ENCODE results near the gene CLCN7. TPM values are rescaled to one million over a fixed set of nuclear protein-coding genes. Genes with fewer than 3 reads are reported as not detected.
A peak's percentile ranks its signal among the peaks of the same experiment; 100 is the strongest.

The CLCN7 gene
- total and polyA plus RNA-seq, 2 of the 8 experiments (the other 6 are each of a cell fraction or from before 2014, with no cell fraction given) = 38.6 to 81.5 TPM

- H3K4me1 ChIP-seq (replicated peaks in 1 of 4; ENCODE audit: control insufficient read depth in 3 of 4, insufficient read depth in 4 of 4, low read length in 3 of 4) = no peaks in the 10 kb centered on the region; a peak in 1 of 7 replicates
- no peaks in the 10 kb centered on the region for H3K79me2 ChIP-seq (ENCODE audit: control insufficient read depth in 1 of 2, insufficient read depth in 2 of 2, low read length in 2 of 2)
- no peak overlapping the region for H3K14ac ChIP-seq (ENCODE audit: insufficient read length)
- POLR2A ChIA-PET (ENCODE audit: partially characterized antibody) = interaction anchor here (0.6 to 2.4 kb wide), 9 partner anchors 9 to 103 kb away, joined by 3 to 7 read pairs (median 3); partner anchors contain the start of genes CCDC154 and UQCC4
- H3K4ac ChIP-seq (replicated peaks; ENCODE audit: insufficient read length, low read depth, low read length) = no peak overlapping the region
- no peak overlapping the region for H3K27ac ChIP-seq (ENCODE audit: low read depth, low read length)
- H2BK12ac ChIP-seq (ENCODE audit: low read depth, low read length) = no peak overlapping the region
- H4K91ac ChIP-seq (replicated peaks; ENCODE audit: insufficient read length, low read length) = no peak overlapping the region
- no peak overlapping the region for H2AFZ ChIP-seq (ENCODE audit: low read length)
- H2BK120ac ChIP-seq (replicated peaks; ENCODE audit: low read depth, low read length) = no peak overlapping the region
- WGBS, 2 experiments (ENCODE audit: extremely low coverage in 1 of 2, insufficient coverage in 1 of 2, insufficient read length in 1 of 2, insufficient replicate concordance in 2 of 2, low coverage in 1 of 2, low lambda C conversion rate in 2 of 2, missing lambda C conversion rate in 1 of 2) = 94% methylated on average over 33 of the region's 40 CpGs; no CpG with 5 or more reads in 1 of the 2 experiments
- no peak overlapping the region for H3K56ac ChIP-seq (replicated peaks; ENCODE audit: insufficient read length, low read depth, low read length)
- no peak overlapping the region for H3K4me3 ChIP-seq (ENCODE audit: extremely low read depth in 1 of 4, insufficient read depth in 2 of 4, low read depth in 3 of 4, low read length in 4 of 4)
- TF ChIP-seq USF2 (IDR thresholded peaks at IDR 0.05; ENCODE audit: low read length) = no peak
- no peak overlapping the region for H3K23ac ChIP-seq (ENCODE audit: insufficient read length)
- no peak overlapping the region for H3K18ac ChIP-seq (ENCODE audit: extremely low read depth, low read length)
- CTCF ChIA-PET (ENCODE audit: partially characterized antibody) = interaction anchor here (0.9 to 1.8 kb wide), 7 partner anchors 9 to 135 kb away, joined by 3 to 6 read pairs (median 3); no protein-coding TSS in a partner anchor
- no peak overlapping the region for H3K9ac ChIP-seq (replicated peaks in 1 of 4; ENCODE audit: extremely low read depth in 1 of 4, low read depth in 3 of 4, low read length in 3 of 4)
- no peak overlapping the region for H2BK5ac ChIP-seq (ENCODE audit: low read depth, low read length)
- peak overlapping the region; percentile 51; the same call in 1 of the 2 replicates for H4K8ac ChIP-seq (ENCODE audit: extremely low read depth, insufficient read depth, low read length)
- H2BK15ac ChIP-seq (ENCODE audit: low read length) = no peak overlapping the region
- no peaks in the 10 kb centered on the region for H3K27me3 ChIP-seq (replicated peaks in 1 of 4; ENCODE audit: control insufficient read depth in 3 of 4, extremely low read depth in 1 of 4, insufficient read depth in 3 of 4, low read length in 3 of 4)
- H4K20me1 ChIP-seq (replicated peaks in 1 of 2; ENCODE audit: control insufficient read depth in 1 of 2, insufficient read depth in 2 of 2, low read length in 2 of 2) = no peaks in the 10 kb centered on the region
- DNase-seq (ENCODE audit: low read depth in 1 of 2, low spot score in 2 of 2) = no peak
- H3K4me2 ChIP-seq (ENCODE audit: insufficient read depth in 1 of 2, low read depth in 2 of 2, low read length in 2 of 2) = no peak overlapping the region
- no peak overlapping the region for H4K5ac ChIP-seq (ENCODE audit: insufficient read length, low read depth, low read length)
- no peaks in the 10 kb centered on the region for H3K9me3 ChIP-seq (ENCODE audit: insufficient read depth in 2 of 2, low read depth in 1 of 2, low read length in 1 of 2)
- H2BK20ac ChIP-seq (ENCODE audit: low read length) = no peak overlapping the region
- H3K23me2 ChIP-seq (ENCODE audit: low read depth, low read length) = no peaks in the 10 kb centered on the region
- no peaks in the 10 kb centered on the region for H3K36me3 ChIP-seq (ENCODE audit: control insufficient read depth in 2 of 4, insufficient read depth in 4 of 4, low read length in 3 of 4)
- FAIRE-seq = no peak
- no peak overlapping the region for H2AK5ac ChIP-seq (ENCODE audit: low read depth, low read length)
- no peaks in the 10 kb centered on the region for H3K79me1 ChIP-seq (ENCODE audit: low read depth, low read length)
Measured at GRCh38 chr16:1434644-1435592, 39.9 kb downstream of the CLCN7 start.
